Uterus (tissue), 4 donors: Measurements from ENCODE around the gene MAEA. TPM values are rescaled to one million over a fixed set of nuclear protein-coding genes. Genes with fewer than 3 reads are reported as not detected.

ENCODE experiments used
- DNase-seq, 2 donors: peaks; one replicate each; pipeline ENCODE4 v3.0.0-alpha.2; 2019 to 2020
- H3K27ac ChIP-seq, 2 donors: fragments of 200-600 bp; sonication (generic); 1 replicate in 1 of 2; 2 replicates in 1 of 2; pipeline ENCODE4 v1.5.1; 2016 to 2018
- H3K27me3 ChIP-seq, 2 donors: fragments of 200-600 bp; sonication (generic); one replicate each; pipeline ENCODE4 v1.5.1; 2018 to 2019; ENCODE audit warnings: control low read depth in 1 of 2
- H3K36me3 ChIP-seq, 2 donors: fragments of 200-600 bp; sonication (generic); one replicate each; pipeline ENCODE4 v1.5.1; 2019; ENCODE audit warnings: control low read depth in 1 of 2
- H3K4me1 ChIP-seq, 2 donors: fragments of 200-600 bp; sonication (generic); one replicate each; pipeline ENCODE4 v1.5.1; 2018 to 2019; ENCODE audit warnings: control low read depth in 1 of 2
- H3K4me3 ChIP-seq, 2 donors: fragments of 200-600 bp; sonication (generic); 1 replicate in 1 of 2; 2 replicates in 1 of 2; pipeline ENCODE4 v1.5.1; 2018 to 2019; ENCODE audit warnings: mild to moderate bottlenecking in 1 of 2
- H3K9me3 ChIP-seq, 2 donors: fragments of 200-600 bp; sonication (generic); one replicate each; pipeline ENCODE4 v1.5.1; 2019; ENCODE audit warnings: control low read depth in 1 of 2
- CTCF ChIP-seq, 4 experiments: fragments of 200-600 bp in 2 of 4; fragments of 450-650 bp in 2 of 4; sonication (generic) in 2 of 4; IDR thresholded peaks; one replicate each; pipeline ENCODE4 v1.5.1; 2016 to 2019; ENCODE audit warnings: antibody characterized with exemption in 4 of 4, mild to moderate bottlenecking in 2 of 4, moderate library complexity in 1 of 4
- POLR2A ChIP-seq, 2 donors: fragments of 450-650 bp; IDR thresholded peaks; one replicate each; pipeline ENCODE4 v1.6.1; 2016; ENCODE audit warnings: antibody characterized with exemption in 2 of 2, mild to moderate bottlenecking in 1 of 2, moderate library complexity in 1 of 2
- intact Hi-C: fragments of 100-400 bp; cut with DNase I; formaldehyde crosslinking; loops from one replicate; pipeline ENCODE4 v1.15.1; 2023; ENCODE audit warnings: low total_unique reads
- total RNA-seq, 4 donors: library from RNA; depleted of rRNA in 3 of 4; stranded (reverse); fragments of >200 nt in 3 of 4; gene quantifications; one replicate each; pipeline versions ENCODE4 v1.1.0 to v1.2.4, GENCODE V29; 2014 to 2023
- donor health status: DM: yes; HTN: yes; CAD: no.

Gene MAEA
- total RNA-seq, 4 donors from 2014 or later, result 32.3 to 70.7 (median 67.8) TPM

GRCh38 chr4:1376841-1377605, 87.3 kb downstream of the MAEA start:
- no peaks in the 10 kb centered on the region for H3K9me3 ChIP-seq
- intact Hi-C loops, result no loop called here
- no peaks in the 10 kb centered on the region for H3K4me1 ChIP-seq
- no peaks in the 10 kb centered on the region for H3K27me3 ChIP-seq
- no peaks in the 10 kb centered on the region for H3K36me3 ChIP-seq
- no peak overlapping the region for H3K4me3 ChIP-seq
- no peak overlapping the region for H3K27ac ChIP-seq
- no peak for TF ChIP-seq POLR2A (IDR thresholded peaks at IDR 0.05)
- no peak for TF ChIP-seq CTCF (IDR thresholded peaks at IDR 0.05)
- DNase-seq, result no peak

- Histone ChIP-seq H3K36me3 (no peaks in the 10 kb centered on the region), H3K27me3 (no peaks in the 10 kb centered on the region), H3K4me3 (no peak overlapping the region), H3K4me1 (no peaks in the 10 kb centered on the region), H3K9me3 (no peaks in the 10 kb centered on the region), H3K27ac (no peak overlapping the region)
- no peak for TF ChIP-seq POLR2A (IDR thresholded peaks at IDR 0.05)
- no peak for TF ChIP-seq CTCF (IDR thresholded peaks at IDR 0.05)
- intact Hi-C loops, result no loop called here
- no peak for DNase-seq
These were observed 88.0 kb downstream of the MAEA start for GRCh38 chr4:1377606-1378261.

GRCh38 chr4:1378559-1379231, 89.0 kb downstream of the MAEA start:
- Histone ChIP-seq H3K4me3 (no peak overlapping the region), H3K4me1 (no peaks in the 10 kb centered on the region), H3K27ac (no peak overlapping the region), H3K9me3 (no peaks in the 10 kb centered on the region), H3K36me3 (no peaks in the 10 kb centered on the region), H3K27me3 (no peaks in the 10 kb centered on the region)
- no peak for DNase-seq
- TF ChIP-seq POLR2A (IDR thresholded peaks at IDR 0.05) (no peak), CTCF (IDR thresholded peaks at IDR 0.05) (no peak)
- intact Hi-C loops, result no loop called here

- no peaks in the 10 kb centered on the region for H3K36me3 ChIP-seq
- TF ChIP-seq POLR2A (IDR thresholded peaks at IDR 0.05), result no peak
- no peak for TF ChIP-seq CTCF (IDR thresholded peaks at IDR 0.05)
- DNase-seq, result no peak
- no peaks in the 10 kb centered on the region for H3K4me1 ChIP-seq
- H3K27ac ChIP-seq, result no peak overlapping the region
- no peaks in the 10 kb centered on the region for H3K9me3 ChIP-seq
- intact Hi-C loops, result no loop called here
- no peaks in the 10 kb centered on the region for H3K27me3 ChIP-seq
- no peak overlapping the region for H3K4me3 ChIP-seq
These were observed 89.7 kb downstream of the MAEA start for GRCh38 chr4:1379351-1379781.
